ENCODE data around the gene ELOVL6. TPM values are rescaled to one million over a fixed set of nuclear protein-coding genes. Genes with fewer than 3 reads are reported as not detected.
A peak's percentile ranks its signal among the peaks of the same experiment; 100 is the strongest.

ELOVL6 gene
- total and polyA plus RNA-seq, 10 of the 15 experiments (the other 5 are each of a cell fraction or from before 2014, with no cell fraction given), result 3.9 to 33.5 (median 8.1) TPM

GRCh38 chr4:110091434-110092140, 106.8 kb downstream of the ELOVL6 start (continued):
- TF ChIP-seq CUX1 (IDR thresholded peaks at IDR 0.05; ENCODE audit: insufficient replicate concordance, low read depth, low read length) (no peak), KDM1A (IDR thresholded peaks at IDR 0.05; ENCODE audit: borderline replicate concordance) (no peak), RAD51 (IDR thresholded peaks at IDR 0.05) (no peak), CBX5 (IDR thresholded peaks at IDR 0.05; ENCODE audit: low read depth) (no peak)

DNA sequence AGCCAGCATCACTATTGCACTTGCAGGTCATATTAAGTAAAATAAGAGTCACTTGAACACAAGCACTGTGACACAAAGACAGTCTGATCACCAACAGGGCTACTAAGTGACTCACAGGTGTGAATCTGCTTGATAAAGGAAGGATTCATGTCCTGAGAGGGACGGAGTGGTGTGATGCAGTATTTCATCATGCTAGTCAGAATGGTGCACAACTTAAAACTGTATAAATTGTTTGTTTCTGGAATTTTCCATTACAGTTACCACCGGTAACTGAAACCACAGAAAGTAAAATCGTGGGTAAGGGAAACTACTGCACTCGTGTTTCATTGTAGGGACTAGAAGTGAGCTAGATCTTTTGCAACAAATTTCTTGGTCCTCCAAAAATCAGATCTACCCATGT, 109.7 kb downstream of the ELOVL6 start:
- Histone ChIP-seq H3K4me1 (ENCODE audit: control insufficient read depth, insufficient read depth, low read length) (no peaks in the 10 kb centered on the region), H4K20me1 (ENCODE audit: control insufficient read depth, insufficient read depth) (no peaks in the 10 kb centered on the region), H3K9ac (ENCODE audit: control insufficient read depth, insufficient read depth, low read length) (no peak overlapping the region), H2AFZ (ENCODE audit: control insufficient read depth, low read depth, low read length) (no peak overlapping the region), H3K4me3 (no peak overlapping the region), H3K4me2 (ENCODE audit: control insufficient read depth, insufficient read depth) (no peak overlapping the region), H3K36me3 (ENCODE audit: control insufficient read depth in 2 of 2, insufficient read depth in 2 of 2, low read length in 1 of 2) (no peaks in the 10 kb centered on the region), H3K27ac (ENCODE audit: control insufficient read depth, insufficient read depth) (no peak overlapping the region), H3K27me3 (replicated peaks in 1 of 2; ENCODE audit: control insufficient read depth in 2 of 2, insufficient read depth in 2 of 2, low read length in 1 of 2) (no peaks in the 10 kb centered on the region), H3K79me2 (ENCODE audit: control insufficient read depth, insufficient read depth, low read length) (no peaks in the 10 kb centered on the region), H3K9me3 (replicated peaks; ENCODE audit: control insufficient read depth, insufficient read depth, low read length) (no peaks in the 10 kb centered on the region)
- in situ Hi-C loops (cut with MboI), result no loop called here
- RAD21 ChIA-PET (ENCODE audit: unreplicated experiment), result interaction anchor here (1.2 to 1.5 kb wide), 2 partner anchors 30 to 33 kb away, joined by 4 to 6 read pairs; no protein-coding TSS in a partner anchor
- TF ChIP-seq SREBF1 (IDR thresholded peaks at IDR 0.05; ENCODE audit: low read length) (no peak), NFIC (IDR thresholded peaks at IDR 0.05; ENCODE audit: low read depth, low read length) (peak; percentile 43; the same call in 1 of the 2 replicates), RUNX3 (IDR thresholded peaks at IDR 0.05; ENCODE audit: low read length) (peak; percentile 85), IKZF2 (IDR thresholded peaks at IDR 0.05) (peak in 1 of 2 experiments; percentile 17; a peak in 1 of 4 replicates), ZZZ3 (IDR thresholded peaks at IDR 0.05; ENCODE audit: control insufficient read depth, insufficient read length, low read depth) (no peak), NFYA (IDR thresholded peaks at IDR 0.05; ENCODE audit: borderline replicate concordance, low read depth, low read length) (no peak), NR2C1 (IDR thresholded peaks at IDR 0.05) (no peak), CREB1 (IDR thresholded peaks at IDR 0.05; ENCODE audit: low read depth) (peak; percentile 54; the same call in 1 of the 2 replicates), BCL11A (IDR thresholded peaks at IDR 0.05; ENCODE audit: low read depth, low read length) (no peak), CREM (IDR thresholded peaks at IDR 0.05; ENCODE audit: low read depth) (peak; percentile 42; the same call in 1 of the 2 replicates), ATF7 (IDR thresholded peaks at IDR 0.05; ENCODE audit: low read depth) (0 out of 2 replicates have a peak, but pooled peaks have one; percentile 33), RELB (IDR thresholded peaks at IDR 0.05; ENCODE audit: low read depth) (no peak)
- intact Hi-C loops (cut with micrococcal nuclease; ENCODE audit: unreplicated experiment), result no loop called here
- SMC1A ChIA-PET (ENCODE audit: uncharacterized antibody, unreplicated experiment), result interaction anchor here (0.8 to 2.2 kb wide), 11 partner anchors 10 to 108 kb away, joined by 3 to 12 read pairs (median 4); no protein-coding TSS in a partner anchor
- FAIRE-seq (no peak), ATAC-seq (peak; percentile 90), DNase-seq (ENCODE audit: low read depth, low spot score) (peak; percentile 23)
- WGBS (ENCODE audit: insufficient coverage, insufficient replicate concordance, low lambda C conversion rate, missing lambda C conversion rate), result 7% methylated on average over 4 of the region's 4 CpGs
- CTCF ChIA-PET, result interaction anchor here (1.2 to 2.4 kb wide), 3 partner anchors 9 to 38 kb away, joined by 3 to 11 read pairs (median 4); no protein-coding TSS in a partner anchor
- no TSS peak for BruUV-seq (replicated peaks)
- POLR2A ChIA-PET, result interaction anchor here (0.6 to 1.2 kb wide), 3 partner anchors 31 to 110 kb away, joined by 3 read pairs; partner anchors contain the start of gene ELOVL6
